Measurements from ENCODE around the gene TMC3.

TMC3 gene

DNA sequence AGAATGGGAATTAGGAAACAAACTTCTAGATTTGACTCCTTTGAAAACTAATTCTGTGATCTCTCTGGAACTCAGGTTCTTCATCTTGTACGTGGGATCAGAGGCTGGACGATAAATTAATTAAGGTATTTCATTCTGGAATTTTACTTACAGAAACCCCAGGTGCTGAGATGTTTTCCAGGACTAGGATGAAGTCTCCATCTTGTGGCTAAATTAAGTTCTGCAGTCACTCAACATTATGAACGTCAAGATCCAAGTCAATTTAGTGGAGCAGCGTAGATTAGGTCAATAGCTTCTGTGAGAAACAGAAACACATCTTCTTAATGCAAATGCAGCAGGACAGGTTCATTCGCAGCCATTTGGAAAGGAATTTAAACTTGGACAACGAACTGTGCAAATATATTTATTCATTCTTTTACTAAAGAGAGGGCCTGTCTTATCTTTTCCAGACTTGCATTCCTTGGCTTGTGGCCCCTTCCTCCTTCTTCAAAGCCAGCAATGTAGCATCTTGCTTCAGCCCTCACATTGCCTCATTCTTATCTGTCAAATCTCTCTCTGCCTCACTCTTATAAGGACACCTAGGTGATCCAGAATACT is 26.7 kb upstream of the TMC3 start:
- Mint-ChIP-seq H3K9me3 (peaks cover 18% of the 10 kb centered on the region), H3K27ac (no peak overlapping the region), H3K36me3 (ENCODE audit: low read depth) (peaks cover 11% of the 10 kb centered on the region), H3K27me3 (ENCODE audit: low read depth, poor library complexity) (peaks cover 5% of the 10 kb centered on the region), H3K4me3 (no peak overlapping the region), H3K4me1 (peaks cover 10% of the 10 kb centered on the region)
- TF ChIP-seq CTCF (IDR thresholded peaks at IDR 0.05): peak; percentile 54
- no peak for DNase-seq

GRCh38 chr15:81398910-81399551 is 25.0 kb upstream of the TMC3 start:
- Mint-ChIP-seq H3K36me3 (ENCODE audit: low read depth) (peaks cover 11% of the 10 kb centered on the region), H3K9me3 (peaks cover 18% of the 10 kb centered on the region), H3K4me3 (no peak overlapping the region), H3K4me1 (peaks cover 10% of the 10 kb centered on the region), H3K27ac (no peak overlapping the region), H3K27me3 (ENCODE audit: low read depth, poor library complexity) (peaks cover 5% of the 10 kb centered on the region)
- no peak for TF ChIP-seq CTCF (IDR thresholded peaks at IDR 0.05)
- DNase-seq: no peak

DNA sequence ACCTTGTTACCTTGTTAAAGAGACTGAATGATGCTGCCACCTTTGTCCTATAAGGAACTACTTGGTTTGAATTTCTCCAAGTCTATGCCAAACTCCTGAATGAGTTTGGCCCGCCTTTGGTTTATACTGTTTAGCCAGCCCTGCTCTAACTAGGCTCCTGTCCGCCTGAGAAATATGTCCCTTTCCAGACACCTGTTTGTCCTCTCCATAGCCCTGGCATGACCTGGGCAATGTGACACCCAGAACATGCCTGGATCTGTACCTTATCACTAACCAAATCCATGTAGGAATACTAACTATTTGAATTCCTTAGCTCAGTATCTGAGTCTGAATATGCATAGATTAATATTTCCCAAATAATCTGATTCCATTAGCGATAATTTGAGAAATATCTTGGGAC is 24.4 kb upstream of the TMC3 start:
- no peak for DNase-seq
- Mint-ChIP-seq H3K4me1 (peaks cover 10% of the 10 kb centered on the region), H3K27ac (no peak overlapping the region), H3K4me3 (no peak overlapping the region), H3K27me3 (ENCODE audit: low read depth, poor library complexity) (peaks cover 5% of the 10 kb centered on the region), H3K9me3 (peaks cover 18% of the 10 kb centered on the region), H3K36me3 (ENCODE audit: low read depth) (peaks cover 11% of the 10 kb centered on the region)
- no peak for TF ChIP-seq CTCF (IDR thresholded peaks at IDR 0.05)

DNA sequence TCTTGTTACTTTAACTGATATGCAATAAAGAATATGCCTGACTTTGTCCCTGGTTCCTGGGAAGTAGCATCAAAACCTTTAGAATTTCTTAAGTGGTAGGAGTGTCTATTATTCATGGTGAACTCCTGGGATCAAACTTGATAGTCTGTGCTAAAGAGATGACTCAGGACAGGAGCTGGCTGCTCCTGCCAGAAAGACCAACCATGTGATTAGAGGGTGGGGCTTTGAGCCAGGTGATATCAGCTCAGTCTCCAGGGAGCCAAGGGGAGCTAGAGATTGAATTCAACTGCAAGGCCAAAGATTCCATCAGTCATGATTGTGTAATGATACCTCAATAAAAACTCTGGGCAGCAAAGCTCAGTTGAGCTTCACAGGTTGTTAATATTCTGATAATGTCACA is 20.6 kb upstream of the TMC3 start:
- H3K9me3 Mint-ChIP-seq: peaks cover 1% of the 10 kb centered on the region
- no peak for TF ChIP-seq CTCF (IDR thresholded peaks at IDR 0.05)
- peaks cover 5% of the 10 kb centered on the region for H3K27me3 Mint-ChIP-seq (ENCODE audit: low read depth, poor library complexity)
- no peak for DNase-seq
- no peak overlapping the region for H3K27ac Mint-ChIP-seq
- H3K4me3 Mint-ChIP-seq: no peak overlapping the region
- H3K36me3 Mint-ChIP-seq (ENCODE audit: low read depth): no peaks in the 10 kb centered on the region
- peaks cover 14% of the 10 kb centered on the region for H3K4me1 Mint-ChIP-seq

- TF ChIP-seq CTCF (IDR thresholded peaks at IDR 0.05): no peak
- peaks cover 4% of the 10 kb centered on the region for H3K4me1 Mint-ChIP-seq
- H3K36me3 Mint-ChIP-seq (ENCODE audit: low read depth): no peaks in the 10 kb centered on the region
- no peak overlapping the region for H3K27ac Mint-ChIP-seq
- DNase-seq: no peak
- H3K27me3 Mint-ChIP-seq (ENCODE audit: low read depth, poor library complexity): no peaks in the 10 kb centered on the region
- H3K9me3 Mint-ChIP-seq: no peaks in the 10 kb centered on the region
- H3K4me3 Mint-ChIP-seq: no peak overlapping the region
Observed at GRCh38 chr15:81391657-81392056, 17.6 kb upstream of the TMC3 start.

DNA sequence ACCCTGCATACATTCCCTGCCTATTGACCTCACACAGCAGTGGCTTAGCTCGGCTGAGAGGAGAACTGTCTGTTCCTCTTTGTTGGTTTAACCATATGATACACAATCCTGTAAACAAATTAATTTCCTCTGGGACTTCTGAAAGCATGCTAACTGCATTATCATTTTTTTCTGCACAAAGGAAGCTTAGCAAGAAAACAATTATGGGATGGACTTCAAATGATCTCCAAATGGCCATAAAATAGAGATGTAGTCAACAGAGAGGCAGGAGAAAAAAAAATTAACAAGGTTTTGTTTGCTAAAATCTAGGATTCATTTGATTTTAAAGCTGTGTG is 14.4 kb upstream of the TMC3 start:
- H3K4me3 Mint-ChIP-seq: no peak overlapping the region
- no peak for TF ChIP-seq CTCF (IDR thresholded peaks at IDR 0.05)
- no peak for DNase-seq
- peaks cover 4% of the 10 kb centered on the region for H3K4me1 Mint-ChIP-seq
- H3K9me3 Mint-ChIP-seq: peaks cover 13% of the 10 kb centered on the region
- H3K27me3 Mint-ChIP-seq (ENCODE audit: low read depth, poor library complexity): no peaks in the 10 kb centered on the region
- peaks cover 7% of the 10 kb centered on the region for H3K36me3 Mint-ChIP-seq (ENCODE audit: low read depth)
- no peak overlapping the region for H3K27ac Mint-ChIP-seq
